Measurements from ENCODE around the gene AUNIP.

- TF ChIP-seq CTCF (IDR thresholded peaks at IDR 0.05) (no peak), POLR2A (IDR thresholded peaks at IDR 0.05) (no peak)
Observed at GRCh38 chr1:25809929-25810328, 49.3 kb downstream of the AUNIP start.

Measured in upper lobe of left lung (tissue), 4 donors.